Measurements from ENCODE around the gene STK39. TPM values are rescaled to one million over a fixed set of nuclear protein-coding genes. Genes with fewer than 3 reads are reported as not detected.

Gene STK39
- total and polyA plus RNA-seq, 9 of the 15 experiments (the other 6 are each of a cell fraction or from before 2014, with no cell fraction given), result 0.19 to 0.76 (median 0.51) TPM

DNA sequence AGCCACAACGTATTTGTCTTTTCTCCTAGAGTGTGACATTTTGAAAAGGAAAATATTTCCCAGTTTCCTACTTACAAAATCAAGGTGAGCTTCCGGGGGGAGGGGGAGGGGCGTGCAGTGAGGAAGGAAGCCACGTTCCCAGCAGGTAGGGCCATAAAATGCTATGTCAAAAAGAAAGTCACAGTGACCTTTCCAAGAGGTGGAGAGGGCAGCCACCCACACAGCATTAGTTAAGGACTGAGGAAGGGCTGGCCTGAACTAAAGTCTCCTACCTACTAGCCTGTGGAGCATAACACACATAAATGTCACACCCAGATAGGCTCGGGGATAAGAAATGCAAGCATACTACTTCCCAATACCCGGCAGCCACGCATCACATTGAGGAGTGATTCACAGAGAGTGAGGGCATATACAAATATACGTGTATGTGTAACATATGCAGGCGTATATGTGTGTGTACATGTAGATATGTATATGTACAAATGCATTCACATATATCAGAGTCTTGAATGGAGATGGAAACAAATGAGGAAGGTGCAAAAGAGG, 191.1 kb downstream of the STK39 start:
- Histone ChIP-seq H3K4me2 (ENCODE audit: insufficient read depth, low read length) (no peak overlapping the region), H4K20me1 (replicated peaks; ENCODE audit: control insufficient read depth, insufficient read depth, low read length) (no peaks in the 10 kb centered on the region), H3K27me3 (ENCODE audit: control insufficient read depth in 2 of 2, insufficient read depth in 2 of 2, low read length in 2 of 2) (0 out of 5 replicates have a peak, but pooled peaks cover 2 to 8% of the 10 kb centered on the region in 2 experiments), H3K4me3 (no peak overlapping the region), H3K9me1 (ENCODE audit: control insufficient read depth, insufficient read depth, low read length) (no peaks in the 10 kb centered on the region), H3K79me2 (ENCODE audit: control insufficient read depth, insufficient read depth, low read length) (no peaks in the 10 kb centered on the region), H3K4me1 (replicated peaks in 1 of 2; ENCODE audit: control insufficient read depth in 2 of 2, insufficient read depth in 2 of 2, low read length in 2 of 2) (no peaks in the 10 kb centered on the region), H3K9me3 (replicated peaks; ENCODE audit: control insufficient read depth, insufficient read depth, low read depth, low read length) (no peaks in the 10 kb centered on the region), H3K27ac (ENCODE audit: extremely low read depth, low read depth, low read length) (no peak overlapping the region), H3K9ac (ENCODE audit: insufficient read depth in 1 of 2, low read depth in 2 of 2, low read length in 2 of 2) (no peak overlapping the region), H3K36me3 (ENCODE audit: control insufficient read depth, insufficient read depth, low read length) (no peaks in the 10 kb centered on the region), H2AFZ (ENCODE audit: low read depth, low read length) (no peak overlapping the region)
- BruUV-seq (replicated peaks), result no TSS peak
- POLR2A ChIA-PET, result no interaction called here
- ATAC-seq (no peak), DNase-seq (ENCODE audit: extremely low read depth in 1 of 4, low spot score in 3 of 4) (no peak), FAIRE-seq (no peak)
- TF ChIP-seq KDM1A (IDR thresholded peaks at IDR 0.05), result peak in 1 of 2 experiments; percentile 36; a peak in 1 of 4 replicates
- TF ChIP-seq ZNF436 (CRISPR knock-in tag; IDR thresholded peaks at IDR 0.05), result no peak
- 1% methylated on average over 9 of the region's 9 CpGs for whole genome bisulfite sequencing (ENCODE audit: insufficient coverage, low coverage, missing lambda C conversion rate)
- intact Hi-C loops (cut with micrococcal nuclease), result no loop called here
- CTCF ChIA-PET (ENCODE audit: low intra/inter-chr PET ratio), result no interaction called here
- in situ Hi-C loops (cut with MboI), result no loop called here

DNA sequence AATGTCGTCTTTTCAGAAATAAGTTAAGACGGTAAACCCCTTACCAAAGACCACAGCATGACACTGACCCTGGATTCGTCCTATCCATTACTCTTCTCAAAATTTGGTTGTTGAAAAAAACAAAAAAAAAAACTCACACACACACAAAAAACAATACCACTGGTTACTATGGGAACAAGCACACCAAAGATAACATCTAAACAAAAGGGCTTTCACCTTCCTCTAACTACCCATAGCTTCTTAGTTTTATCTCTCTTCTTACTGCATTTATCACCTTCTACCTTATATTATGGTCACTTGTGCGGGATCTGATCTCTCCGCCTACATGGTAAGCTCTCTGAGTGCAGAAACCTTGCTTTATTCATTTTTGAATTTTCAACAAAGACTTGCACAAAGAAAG, 192.7 kb downstream of the STK39 start:
- H2AFZ ChIP-seq (ENCODE audit: low read depth, low read length), result no peak overlapping the region
- H4K20me1 ChIP-seq (replicated peaks; ENCODE audit: control insufficient read depth, insufficient read depth, low read length), result no peaks in the 10 kb centered on the region
- ATAC-seq (no peak), FAIRE-seq (no peak), DNase-seq (ENCODE audit: extremely low read depth in 1 of 4, low spot score in 3 of 4) (no peak)
- H3K27ac ChIP-seq (ENCODE audit: extremely low read depth, low read depth, low read length), result no peak overlapping the region
- no peak overlapping the region for H3K4me2 ChIP-seq (ENCODE audit: insufficient read depth, low read length)
- POLR2A ChIA-PET, result interaction anchor here (0.9 kb wide), 1 partner anchor 115 kb away, joined by 3 read pairs; no protein-coding TSS in a partner anchor
- TF ChIP-seq RBM14 (IDR thresholded peaks at IDR 0.05; ENCODE audit: borderline replicate concordance, insufficient read depth, low read depth, low read length) (no peak), RFX1 (IDR thresholded peaks at IDR 0.05) (peak; percentile 62)
- H3K4me1 ChIP-seq (replicated peaks in 1 of 2; ENCODE audit: control insufficient read depth in 2 of 2, insufficient read depth in 2 of 2, low read length in 2 of 2), result no peaks in the 10 kb centered on the region
- WGBS (ENCODE audit: insufficient coverage, low coverage, missing lambda C conversion rate), result 3% methylated on average over 5 of the region's 5 CpGs
- peaks cover 2 to 8% of the 10 kb centered on the region in 2 experiments; a peak in 1 of 5 replicates for H3K27me3 ChIP-seq (ENCODE audit: control insufficient read depth in 2 of 2, insufficient read depth in 2 of 2, low read length in 2 of 2)
- H3K79me2 ChIP-seq (ENCODE audit: control insufficient read depth, insufficient read depth, low read length), result no peaks in the 10 kb centered on the region
- no TSS peak for BruUV-seq (replicated peaks)
- H3K9me1 ChIP-seq (ENCODE audit: control insufficient read depth, insufficient read depth, low read length), result no peaks in the 10 kb centered on the region
- no peaks in the 10 kb centered on the region for H3K36me3 ChIP-seq (ENCODE audit: control insufficient read depth, insufficient read depth, low read length)
- CTCF ChIA-PET (ENCODE audit: low intra/inter-chr PET ratio), result no interaction called here
- H3K9me3 ChIP-seq (replicated peaks; ENCODE audit: control insufficient read depth, insufficient read depth, low read depth, low read length), result no peaks in the 10 kb centered on the region
- H3K4me3 ChIP-seq, result no peak overlapping the region
- H3K9ac ChIP-seq (ENCODE audit: insufficient read depth in 1 of 2, low read depth in 2 of 2, low read length in 2 of 2), result no peak overlapping the region
- intact Hi-C loops (cut with micrococcal nuclease), result no loop called here
- in situ Hi-C loops (cut with MboI), result no loop called here

Data from K562 (cell line).